ENCODE measurements around the gene PLB1.

The PLB1 gene

DNA sequence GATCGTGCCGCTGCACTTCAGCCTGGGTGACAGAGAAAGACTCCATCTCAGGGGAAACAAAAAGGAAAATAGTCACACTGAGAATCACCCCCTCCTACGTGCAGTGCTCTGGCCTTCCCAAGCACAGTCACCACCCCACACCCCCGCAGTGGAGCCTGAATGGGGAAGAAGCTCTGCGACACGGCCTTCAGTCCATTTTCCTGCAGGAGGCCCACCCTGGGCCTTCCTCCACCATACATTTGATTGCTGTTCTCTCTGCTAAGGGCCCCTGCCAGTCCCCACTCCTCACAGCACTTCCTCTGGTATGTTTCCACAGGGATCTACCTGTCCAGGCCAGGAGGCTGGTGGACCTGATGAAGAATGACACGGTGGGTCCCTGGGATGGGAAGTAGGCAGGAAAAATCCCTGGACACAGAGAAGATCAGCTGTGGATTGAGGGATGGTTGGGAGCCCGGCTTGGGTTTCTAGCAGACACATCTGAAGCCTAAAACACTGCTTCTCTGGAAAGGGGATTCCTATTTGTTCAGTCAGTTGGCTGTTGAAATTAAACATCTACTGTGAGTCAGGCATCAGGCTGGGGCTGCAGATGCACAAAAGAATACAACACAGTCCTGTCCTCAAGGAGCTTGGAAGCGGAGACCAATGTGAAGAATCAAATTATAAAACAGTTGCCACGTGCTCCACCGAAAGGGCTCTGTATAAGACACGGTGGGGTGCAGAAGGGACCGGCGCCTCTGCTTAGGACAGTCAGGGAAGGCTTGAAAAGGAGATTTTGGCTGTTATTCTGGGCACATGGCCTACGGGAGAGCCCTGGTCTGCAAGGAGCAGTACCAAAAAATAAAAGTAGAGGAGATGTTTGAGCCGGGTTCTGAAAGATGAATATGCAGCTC, 82.2 kb downstream of the PLB1 start:
- DNase-seq (ENCODE audit: extremely low read depth, low read depth) = no peak
- TF ChIP-seq, protein P1, sequence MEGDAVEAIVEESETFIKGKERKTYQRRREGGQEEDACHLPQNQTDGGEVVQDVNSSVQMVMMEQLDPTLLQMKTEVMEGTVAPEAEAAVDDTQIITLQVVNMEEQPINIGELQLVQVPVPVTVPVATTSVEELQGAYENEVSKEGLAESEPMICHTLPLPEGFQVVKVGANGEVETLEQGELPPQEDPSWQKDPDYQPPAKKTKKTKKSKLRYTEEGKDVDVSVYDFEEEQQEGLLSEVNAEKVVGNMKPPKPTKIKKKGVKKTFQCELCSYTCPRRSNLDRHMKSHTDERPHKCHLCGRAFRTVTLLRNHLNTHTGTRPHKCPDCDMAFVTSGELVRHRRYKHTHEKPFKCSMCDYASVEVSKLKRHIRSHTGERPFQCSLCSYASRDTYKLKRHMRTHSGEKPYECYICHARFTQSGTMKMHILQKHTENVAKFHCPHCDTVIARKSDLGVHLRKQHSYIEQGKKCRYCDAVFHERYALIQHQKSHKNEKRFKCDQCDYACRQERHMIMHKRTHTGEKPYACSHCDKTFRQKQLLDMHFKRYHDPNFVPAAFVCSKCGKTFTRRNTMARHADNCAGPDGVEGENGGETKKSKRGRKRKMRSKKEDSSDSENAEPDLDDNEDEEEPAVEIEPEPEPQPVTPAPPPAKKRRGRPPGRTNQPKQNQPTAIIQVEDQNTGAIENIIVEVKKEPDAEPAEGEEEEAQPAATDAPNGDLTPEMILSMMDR (IDR thresholded peaks at IDR 0.05; ENCODE audit: low read depth, low read length) = no peak

DNA sequence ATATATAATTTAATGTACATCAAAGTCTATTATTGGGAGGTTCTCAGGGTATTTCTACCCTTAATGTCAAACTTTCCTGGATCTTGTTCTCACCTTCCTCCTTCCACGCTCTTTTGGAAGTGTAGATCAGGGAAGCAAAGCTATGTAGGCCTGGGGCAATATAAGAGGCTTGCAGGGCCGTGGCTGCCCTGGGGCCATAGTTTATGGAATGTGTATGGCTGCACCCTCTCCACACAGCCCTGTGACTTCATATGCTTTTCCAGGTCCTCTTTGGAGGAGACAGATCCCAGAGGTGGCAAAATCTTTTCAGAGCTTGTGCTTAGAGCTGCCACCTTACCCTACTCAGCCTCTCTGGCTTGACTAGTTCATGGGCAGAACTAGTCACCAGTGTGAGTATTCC, 82.9 kb downstream of the PLB1 start:
- TF ChIP-seq, protein P1 (IDR thresholded peaks at IDR 0.05; ENCODE audit: low read depth, low read length) = no peak
- DNase-seq (ENCODE audit: extremely low read depth, low read depth) = no peak

DNA sequence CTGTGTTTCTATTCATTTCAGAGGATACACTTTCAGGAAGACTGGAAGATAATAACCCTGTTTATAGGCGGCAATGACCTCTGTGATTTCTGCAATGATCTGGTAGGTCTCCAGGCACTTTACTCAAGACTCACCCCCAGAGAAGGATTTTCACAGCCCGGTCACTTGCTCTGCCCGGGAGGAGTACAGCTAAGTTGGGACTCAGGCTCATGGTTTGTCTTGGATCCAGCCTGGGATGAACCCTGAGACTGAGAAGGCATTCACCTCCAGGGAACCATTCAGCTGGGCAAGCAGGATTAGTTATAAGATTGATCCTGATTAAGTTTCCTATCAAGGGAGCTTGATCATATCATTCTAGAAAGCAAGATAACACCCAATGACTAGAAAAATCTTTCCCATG, 83.7 kb downstream of the PLB1 start:
- TF ChIP-seq, protein P1 (IDR thresholded peaks at IDR 0.05; ENCODE audit: low read depth, low read length) = no peak
- no peak for DNase-seq (ENCODE audit: extremely low read depth, low read depth)

DNA sequence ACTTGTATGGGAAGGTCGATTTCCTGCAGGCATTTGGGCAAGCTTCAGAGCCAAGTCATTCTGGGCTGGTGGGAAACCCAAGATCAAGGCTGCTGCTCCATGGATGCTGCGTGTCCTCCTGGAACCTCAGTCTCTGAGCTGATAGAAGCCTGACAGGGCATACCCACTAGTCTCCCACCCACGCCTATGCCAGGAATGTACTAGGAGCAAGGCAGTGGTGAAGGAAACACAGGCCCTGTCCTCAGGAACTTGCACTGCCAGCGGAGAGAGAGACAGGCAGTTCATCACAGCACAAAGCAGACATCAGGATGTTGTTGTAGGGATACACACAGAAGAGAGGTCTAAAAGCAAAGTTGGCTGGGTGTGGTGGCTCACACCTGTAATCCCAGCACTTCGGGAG, 84.2 kb downstream of the PLB1 start:
- TF ChIP-seq, protein P1 (IDR thresholded peaks at IDR 0.05; ENCODE audit: low read depth, low read length) = no peak
- no peak for DNase-seq (ENCODE audit: extremely low read depth, low read depth)

DNA sequence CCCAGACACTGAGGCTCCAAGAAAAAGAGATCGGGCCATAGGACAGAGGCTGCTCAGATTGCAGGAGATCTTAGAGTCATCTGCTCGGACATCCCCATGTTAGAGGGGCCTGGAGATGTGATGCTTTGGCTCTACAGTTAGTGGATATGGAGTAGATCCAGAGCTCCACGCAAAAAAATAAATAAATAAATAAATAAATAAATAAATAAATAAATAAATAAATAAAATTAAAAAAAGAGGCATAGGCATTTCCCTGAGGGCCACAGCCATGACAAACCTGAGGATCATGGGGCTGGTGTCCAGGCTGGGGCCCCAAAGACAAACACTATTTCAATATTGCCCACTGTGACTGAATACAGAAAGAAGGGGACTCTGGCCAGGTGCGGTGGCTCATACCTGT, 85.5 kb downstream of the PLB1 start:
- no peak for DNase-seq (ENCODE audit: extremely low read depth, low read depth)
- TF ChIP-seq, protein P1 (IDR thresholded peaks at IDR 0.05; ENCODE audit: low read depth, low read length) = no peak

DNA sequence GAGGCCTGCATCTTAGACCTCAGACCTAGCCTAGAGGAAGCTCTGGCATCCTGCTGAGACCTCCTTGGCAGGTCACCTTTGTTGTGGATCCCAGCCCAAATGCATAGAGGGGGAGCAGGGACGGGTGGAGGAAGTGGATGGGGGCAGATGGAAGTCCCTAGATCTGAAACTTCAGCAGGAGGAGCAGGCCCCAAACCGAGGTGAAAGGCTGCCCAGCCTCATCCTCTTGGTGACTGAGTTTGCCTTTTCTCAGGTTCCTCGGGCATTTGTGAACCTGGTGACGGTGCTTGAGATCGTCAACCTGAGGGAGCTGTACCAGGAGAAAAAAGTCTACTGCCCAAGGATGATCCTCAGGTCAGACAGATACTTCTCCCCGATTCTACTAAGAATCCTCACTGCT, 86.3 kb downstream of the PLB1 start:
- TF ChIP-seq, protein P1 (IDR thresholded peaks at IDR 0.05; ENCODE audit: low read depth, low read length) = no peak
- no peak for DNase-seq (ENCODE audit: extremely low read depth, low read depth)

DNA sequence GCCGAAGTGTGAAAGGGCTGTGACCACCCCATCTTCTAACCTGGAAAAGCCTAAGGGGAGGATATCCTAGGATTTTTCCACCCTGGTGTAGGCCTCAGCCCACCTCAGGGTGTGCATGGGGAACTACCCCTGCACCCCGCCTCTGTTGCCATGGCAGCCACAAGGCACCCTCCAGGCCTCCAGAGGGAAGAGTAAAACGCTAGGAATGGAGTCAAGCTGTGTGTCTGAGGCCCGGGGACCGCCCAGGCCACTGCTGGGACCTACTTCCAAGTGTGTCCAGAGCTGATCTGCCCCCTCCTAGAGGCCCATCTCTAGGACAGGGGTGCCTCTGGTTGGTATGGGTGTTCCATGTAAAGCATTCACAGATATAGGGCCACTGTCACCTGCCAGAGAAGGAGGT, 86.7 kb downstream of the PLB1 start:
- no peak for DNase-seq (ENCODE audit: extremely low read depth, low read depth)
- TF ChIP-seq, protein P1 (IDR thresholded peaks at IDR 0.05; ENCODE audit: low read depth, low read length) = no peak
